Brain microvascular endothelial cell (primary cell): ENCODE results near the gene BDKRB1.

Experiments used
- DNase-seq: peaks from one replicate; pipeline ENCODE4 v3.0.0-alpha.2; 2020
- H3K27ac ChIP-seq: fragments of 250-450 bp; sonication (Bioruptor Pico); 2 replicates; pipeline ENCODE4 v1.5.1; 2020; ENCODE audit warnings: mild to moderate bottlenecking, moderate library complexity
- H3K27me3 ChIP-seq: fragments of 250-450 bp; sonication (Bioruptor Pico); replicated peaks from 2 replicates; pipeline ENCODE4 v1.5.1; 2020; ENCODE audit warnings: mild to moderate bottlenecking
- H3K36me3 ChIP-seq: fragments of 250-450 bp; sonication (Bioruptor Pico); replicated peaks from 2 replicates; pipeline ENCODE4 v1.5.1; 2020; ENCODE audit warnings: mild to moderate bottlenecking
- H3K4me3 ChIP-seq: 2 replicates; pipeline ENCODE4 v1.5.1; 2011; ENCODE audit warnings: low read depth, mild to moderate bottlenecking, control low read depth, low read length, moderate library complexity
- in situ Hi-C: cut with HindIII; loops from 2 replicates; pipeline ENCODE4 v1.10.0; 2017; ENCODE audit warnings: low sequenced_read_pairs, low pct_ligation_motif_present
- TF ChIP-seq, protein P1 (sequence below): IDR thresholded peaks from 2 replicates; pipeline ENCODE4 v1.5.1; 2011; ENCODE audit warnings: low read depth, mild to moderate bottlenecking, moderate library complexity, low read length, control low read depth, inconsistent platforms; ENCODE audit errors: missing control alignments

BDKRB1 gene

DNA sequence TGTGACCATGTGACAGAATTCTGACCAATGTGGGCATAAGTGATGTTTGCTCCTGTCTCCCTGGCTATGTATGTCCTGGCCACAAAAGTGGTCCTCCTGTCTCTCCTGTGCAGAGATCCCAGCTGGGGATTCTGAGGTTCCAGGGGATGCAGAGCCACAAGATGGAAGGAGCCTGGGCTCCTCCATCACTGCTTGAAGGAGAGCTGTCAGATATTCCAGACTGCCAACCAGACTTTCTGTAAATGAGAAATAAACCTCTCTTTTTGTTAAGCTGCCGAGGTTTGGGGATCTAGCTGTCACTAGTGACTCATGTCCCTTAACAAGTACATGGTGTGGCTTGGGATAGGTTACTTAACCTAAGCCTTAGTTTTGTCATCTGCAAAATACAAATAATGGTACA, 21.9 kb downstream of the BDKRB1 start:
- no peak for DNase-seq
- no peak overlapping the region for H3K4me3 ChIP-seq
- H3K36me3 ChIP-seq, result no peaks in the 10 kb centered on the region
- H3K27me3 ChIP-seq, result no peaks in the 10 kb centered on the region
- TF ChIP-seq, protein P1, sequence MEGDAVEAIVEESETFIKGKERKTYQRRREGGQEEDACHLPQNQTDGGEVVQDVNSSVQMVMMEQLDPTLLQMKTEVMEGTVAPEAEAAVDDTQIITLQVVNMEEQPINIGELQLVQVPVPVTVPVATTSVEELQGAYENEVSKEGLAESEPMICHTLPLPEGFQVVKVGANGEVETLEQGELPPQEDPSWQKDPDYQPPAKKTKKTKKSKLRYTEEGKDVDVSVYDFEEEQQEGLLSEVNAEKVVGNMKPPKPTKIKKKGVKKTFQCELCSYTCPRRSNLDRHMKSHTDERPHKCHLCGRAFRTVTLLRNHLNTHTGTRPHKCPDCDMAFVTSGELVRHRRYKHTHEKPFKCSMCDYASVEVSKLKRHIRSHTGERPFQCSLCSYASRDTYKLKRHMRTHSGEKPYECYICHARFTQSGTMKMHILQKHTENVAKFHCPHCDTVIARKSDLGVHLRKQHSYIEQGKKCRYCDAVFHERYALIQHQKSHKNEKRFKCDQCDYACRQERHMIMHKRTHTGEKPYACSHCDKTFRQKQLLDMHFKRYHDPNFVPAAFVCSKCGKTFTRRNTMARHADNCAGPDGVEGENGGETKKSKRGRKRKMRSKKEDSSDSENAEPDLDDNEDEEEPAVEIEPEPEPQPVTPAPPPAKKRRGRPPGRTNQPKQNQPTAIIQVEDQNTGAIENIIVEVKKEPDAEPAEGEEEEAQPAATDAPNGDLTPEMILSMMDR, result no peak
- in situ Hi-C loops, result no loop called here
- H3K27ac ChIP-seq, result no peak overlapping the region

DNA sequence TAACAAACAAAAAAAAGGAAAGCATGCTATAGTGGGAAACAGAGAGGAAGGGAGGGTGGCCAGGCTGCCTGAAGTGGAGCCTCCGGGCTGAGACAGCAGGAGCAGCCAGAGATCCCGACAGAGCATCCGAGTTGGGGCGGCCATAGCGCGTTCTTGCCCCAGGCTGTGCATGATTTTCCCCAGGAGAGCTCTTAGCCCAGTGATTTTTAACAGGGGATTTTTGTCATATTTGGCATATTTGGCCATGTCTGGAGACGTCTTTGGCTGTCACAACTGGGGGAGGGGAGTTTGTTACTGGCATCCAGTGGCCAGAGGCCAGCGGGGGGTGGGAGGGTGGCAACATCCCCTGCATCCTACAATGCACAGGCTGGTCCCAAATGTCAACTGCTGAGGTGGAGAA, 23.6 kb downstream of the BDKRB1 start:
- Histone ChIP-seq H3K36me3 (no peaks in the 10 kb centered on the region), H3K27me3 (no peaks in the 10 kb centered on the region), H3K27ac (no peak overlapping the region), H3K4me3 (no peak overlapping the region)
- DNase-seq, result no peak
- TF ChIP-seq, protein P1, result no peak
- in situ Hi-C loops, result no loop called here

DNA sequence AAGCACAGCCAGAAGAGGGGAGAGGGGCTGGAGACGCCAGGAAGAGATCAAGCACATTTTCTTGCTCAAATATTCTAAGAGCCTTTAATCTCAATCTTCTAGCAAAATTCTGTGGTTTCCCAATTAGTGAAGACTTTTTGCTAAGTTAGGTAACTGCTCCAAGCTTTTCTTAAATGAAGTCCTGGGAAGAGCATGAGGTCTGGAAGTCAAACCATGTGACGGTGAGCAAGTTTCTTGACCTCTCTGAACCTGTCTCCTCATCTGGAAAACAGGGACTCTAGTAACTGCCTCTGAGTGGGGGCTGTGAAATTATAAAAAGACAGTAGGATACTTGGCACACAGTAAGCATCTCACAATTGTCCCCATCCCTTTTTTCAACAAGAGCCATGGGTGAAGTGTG, 24.1 kb downstream of the BDKRB1 start:
- no peaks in the 10 kb centered on the region for H3K36me3 ChIP-seq
- no peak for DNase-seq
- H3K27ac ChIP-seq, result no peak overlapping the region
- no peak overlapping the region for H3K4me3 ChIP-seq
- in situ Hi-C loops, result no loop called here
- TF ChIP-seq, protein P1, result no peak
- H3K27me3 ChIP-seq, result no peaks in the 10 kb centered on the region

DNA sequence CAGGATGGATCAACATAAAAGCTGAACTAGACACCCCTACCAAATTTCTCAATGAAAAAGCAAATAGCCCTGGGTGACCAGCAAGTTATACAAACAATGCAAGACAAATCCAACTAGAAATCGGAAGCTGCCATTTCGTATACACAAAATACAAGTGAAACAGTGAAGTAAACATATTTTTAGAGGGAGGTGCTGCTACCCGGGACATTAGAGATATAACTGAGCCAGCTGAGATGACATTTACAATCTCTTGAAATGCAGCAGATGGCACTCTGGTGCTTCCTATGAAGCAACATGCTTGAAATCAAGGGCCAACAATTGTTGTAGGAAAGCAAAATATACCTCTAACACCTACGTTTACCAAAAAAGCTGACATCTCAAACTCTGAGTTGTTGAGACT, 25.5 kb downstream of the BDKRB1 start:
- TF ChIP-seq, protein P1, result no peak
- Histone ChIP-seq H3K36me3 (peaks cover 2% of the 10 kb centered on the region), H3K27me3 (no peaks in the 10 kb centered on the region), H3K4me3 (no peak overlapping the region), H3K27ac (no peak overlapping the region)
- no peak for DNase-seq
- in situ Hi-C loops, result no loop called here

DNA sequence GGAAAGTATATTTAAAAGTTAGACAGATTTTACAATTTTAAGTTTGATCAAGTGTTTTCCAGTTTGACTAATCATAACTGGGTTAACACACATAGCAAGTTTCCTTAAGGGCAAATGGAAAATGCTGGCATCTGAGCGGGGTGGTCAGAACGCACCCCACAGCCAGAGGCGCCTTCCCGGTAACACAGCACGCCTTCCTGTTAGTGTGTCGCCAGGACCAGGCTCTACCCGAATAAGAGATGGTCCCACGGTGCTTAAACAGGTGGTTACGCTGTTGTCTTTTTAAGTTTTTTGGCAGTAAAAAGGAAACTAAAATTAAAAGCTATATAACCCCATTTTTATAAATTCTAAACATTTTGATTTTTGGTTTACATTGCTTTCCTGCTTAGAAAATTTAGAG, 28.0 kb downstream of the BDKRB1 start:
- DNase-seq, result no peak
- no peak overlapping the region for H3K4me3 ChIP-seq
- in situ Hi-C loops, result no loop called here
- no peaks in the 10 kb centered on the region for H3K27me3 ChIP-seq
- peaks cover 2% of the 10 kb centered on the region for H3K36me3 ChIP-seq
- TF ChIP-seq, protein P1, result no peak
- no peak overlapping the region for H3K27ac ChIP-seq

DNA sequence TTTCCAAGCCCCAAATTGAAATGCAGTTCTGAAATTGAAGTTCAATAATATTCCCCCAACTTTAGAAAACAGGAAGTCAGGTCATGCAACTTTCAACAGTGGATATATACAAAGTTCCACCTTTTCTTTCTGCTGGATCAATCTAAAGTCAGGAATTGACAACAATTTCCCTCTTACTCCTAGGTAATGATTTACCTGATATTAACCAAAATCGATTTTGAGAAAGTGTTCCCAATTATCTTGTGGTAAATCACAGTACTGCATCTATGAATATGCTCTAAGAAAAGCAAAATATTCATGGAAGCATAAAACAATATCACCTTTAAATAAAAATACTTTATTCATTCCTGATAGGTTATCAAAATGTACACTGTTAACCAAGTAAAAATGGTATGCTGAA, 28.4 kb downstream of the BDKRB1 start:
- Histone ChIP-seq H3K27ac (no peak overlapping the region), H3K36me3 (peaks cover 6% of the 10 kb centered on the region), H3K4me3 (no peak overlapping the region), H3K27me3 (no peaks in the 10 kb centered on the region)
- TF ChIP-seq, protein P1, result no peak
- no peak for DNase-seq
- in situ Hi-C loops, result no loop called here
